ENCODE results near the gene ZFYVE9.
"Not testable (repeated sequence)": the region's sequence is repeated elsewhere in the genome, so short reads cannot be mapped to it uniquely, and the experiment has no call there.

The ZFYVE9 gene

DNA sequence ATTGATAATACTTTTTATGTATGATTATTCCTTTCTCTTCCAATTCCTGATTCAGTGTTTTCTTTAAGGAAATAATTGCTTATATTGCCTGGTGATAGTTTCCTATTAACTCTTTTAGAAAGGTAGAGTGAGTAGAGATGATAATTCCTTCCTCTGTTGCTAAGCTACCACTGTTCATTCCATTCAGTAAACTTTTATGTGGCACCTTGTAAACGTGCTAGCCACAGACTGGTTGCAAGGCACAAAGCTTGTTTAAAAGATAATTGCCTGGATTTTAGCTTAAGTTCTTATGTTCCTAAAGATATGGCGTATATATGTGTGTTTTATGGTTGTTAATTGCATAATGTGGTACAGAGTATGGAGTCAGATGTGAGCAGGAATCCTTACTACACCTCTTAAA is 3.2 kb downstream of the ZFYVE9 start:
- DNase-seq (ENCODE audit: low spot score) = no peak

DNA sequence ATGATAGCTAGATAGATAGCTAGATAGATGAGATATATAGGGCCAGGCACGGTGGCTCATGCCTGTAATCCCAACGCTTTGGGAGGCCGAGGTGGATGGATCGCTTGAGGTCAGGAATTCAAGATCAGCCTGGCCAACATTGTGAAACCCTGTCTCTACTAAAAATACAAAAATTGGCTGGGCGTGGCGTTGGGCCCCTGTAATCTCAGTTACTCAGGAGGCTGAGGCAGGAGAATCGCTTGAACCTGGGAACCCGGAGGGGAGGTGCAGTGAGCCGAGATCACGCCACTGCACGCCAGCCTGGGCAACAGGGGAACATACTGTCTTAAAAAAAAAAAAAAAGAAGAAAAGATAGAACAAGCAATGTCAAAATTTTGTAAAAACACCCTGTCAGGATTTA is 8.6 kb downstream of the ZFYVE9 start:
- not testable (repeated sequence) for DNase-seq (ENCODE audit: low spot score)

DNA sequence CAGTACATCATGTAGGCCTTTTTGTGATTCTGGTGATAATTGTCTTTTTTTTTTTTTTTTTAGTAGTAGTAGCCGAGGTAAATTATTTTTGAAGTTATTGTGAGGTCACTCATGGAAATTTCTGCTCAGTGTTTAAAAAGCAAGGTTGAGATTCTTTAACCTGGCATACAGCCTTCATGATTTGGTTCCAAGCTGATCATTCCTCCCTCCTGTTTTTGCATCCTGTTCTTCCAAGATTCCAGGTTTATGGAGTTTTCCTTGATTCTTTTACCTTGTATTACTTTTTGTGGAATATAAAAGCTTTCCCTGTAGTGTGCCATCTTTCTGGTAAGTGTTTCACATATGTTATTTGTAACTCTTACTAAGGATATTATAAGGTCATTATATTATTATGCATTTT is 9.1 kb downstream of the ZFYVE9 start:
- no peak for DNase-seq (ENCODE audit: low spot score)

DNA sequence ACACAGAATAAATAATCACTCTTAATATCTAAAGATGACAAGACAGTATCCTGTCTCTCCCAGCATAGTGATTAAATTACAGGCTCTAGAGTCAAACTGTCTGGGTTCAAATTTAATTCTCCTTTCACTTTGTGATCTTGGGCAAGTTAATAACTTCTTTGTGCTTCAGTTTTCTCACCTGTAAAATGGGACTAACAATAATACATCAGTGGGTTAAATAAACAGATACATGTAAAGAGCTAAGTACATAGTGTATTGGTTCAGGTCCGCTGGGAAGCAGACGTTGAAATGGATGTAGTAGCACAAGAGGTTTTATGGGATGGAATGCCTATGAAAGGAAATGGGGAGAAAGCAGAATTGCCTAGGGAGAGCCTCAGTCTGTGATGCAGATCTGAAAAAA is 10.7 kb downstream of the ZFYVE9 start:
- no peak for DNase-seq (ENCODE audit: low spot score)

DNA sequence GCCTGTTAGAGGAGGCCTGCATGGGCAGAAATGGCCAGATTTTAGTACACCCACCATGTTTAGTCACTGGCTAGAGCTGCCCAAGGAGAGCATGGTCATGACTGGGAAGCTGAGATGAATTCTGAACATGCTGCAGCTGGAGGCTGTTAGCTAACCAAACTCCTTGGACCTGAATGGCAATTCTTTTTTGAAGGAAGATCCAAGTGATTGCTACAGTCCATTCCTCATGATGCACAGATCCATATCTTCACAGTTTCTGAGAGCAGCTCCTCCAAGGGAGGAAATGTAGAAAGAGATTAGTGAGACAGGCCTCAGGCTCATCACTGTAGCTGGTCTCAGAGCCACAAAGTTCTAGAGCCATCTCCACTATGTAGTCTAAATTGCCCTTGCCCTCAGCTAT is 11.1 kb downstream of the ZFYVE9 start:
- DNase-seq (ENCODE audit: low spot score) = no peak

DNA sequence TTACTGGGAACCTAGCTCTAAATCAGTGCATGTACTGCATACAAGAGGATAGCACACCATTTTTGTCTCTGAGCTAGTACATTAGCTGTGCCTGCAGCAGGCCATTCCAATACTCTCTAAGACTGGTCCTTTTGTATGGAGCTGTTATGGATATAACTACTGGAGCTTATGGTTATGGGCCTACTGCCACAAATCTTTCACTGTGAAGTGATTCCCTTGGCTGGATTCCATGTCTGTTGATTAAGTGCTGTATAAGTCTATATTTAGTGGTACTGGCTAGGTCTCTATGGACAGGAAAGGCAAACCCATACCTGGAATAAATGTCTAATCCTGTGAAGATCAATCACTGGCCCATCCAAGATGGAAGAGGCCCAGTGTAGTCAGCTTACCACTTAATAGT is 12.0 kb downstream of the ZFYVE9 start:
- no peak for DNase-seq (ENCODE audit: low spot score)

DNA sequence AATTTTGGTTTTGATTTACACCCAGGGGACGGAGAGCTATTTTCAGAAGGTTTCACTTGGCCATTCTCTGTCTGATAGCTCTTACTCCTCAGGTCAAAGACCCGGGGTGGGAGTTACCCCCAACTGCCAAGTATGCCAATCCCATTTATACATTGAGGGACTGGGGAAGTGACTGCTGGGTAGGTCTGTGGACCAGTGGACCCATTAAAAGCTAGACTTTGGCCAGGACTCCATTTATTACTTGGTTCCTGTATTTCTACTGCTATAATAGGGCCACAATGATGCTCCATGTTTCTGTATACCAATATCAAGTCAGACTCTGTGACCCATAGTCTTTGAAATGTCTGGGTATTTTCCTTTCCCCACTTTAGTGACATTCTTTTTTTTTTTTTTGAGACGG is 14.6 kb downstream of the ZFYVE9 start:
- no peak for DNase-seq (ENCODE audit: low spot score)

DNA sequence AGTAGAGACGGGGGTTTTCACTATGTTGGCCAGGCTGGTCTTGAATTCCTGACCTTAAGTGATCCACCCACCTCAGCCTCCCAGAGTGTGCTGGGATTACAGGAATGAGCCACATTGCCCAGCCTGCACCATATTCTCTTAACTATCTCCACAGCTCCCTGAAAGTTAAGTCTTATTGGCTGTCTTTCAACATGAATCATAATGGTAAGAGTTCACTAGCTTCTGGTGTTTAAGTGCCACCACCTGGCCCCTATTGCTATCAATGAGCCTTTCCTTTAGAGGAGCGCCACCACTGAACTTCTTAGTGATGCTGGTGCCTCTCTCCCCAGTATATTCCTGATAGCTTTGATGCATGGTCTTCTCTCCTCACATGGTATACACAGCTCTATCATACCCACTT is 15.7 kb downstream of the ZFYVE9 start:
- no peak for DNase-seq (ENCODE audit: low spot score)

DNA sequence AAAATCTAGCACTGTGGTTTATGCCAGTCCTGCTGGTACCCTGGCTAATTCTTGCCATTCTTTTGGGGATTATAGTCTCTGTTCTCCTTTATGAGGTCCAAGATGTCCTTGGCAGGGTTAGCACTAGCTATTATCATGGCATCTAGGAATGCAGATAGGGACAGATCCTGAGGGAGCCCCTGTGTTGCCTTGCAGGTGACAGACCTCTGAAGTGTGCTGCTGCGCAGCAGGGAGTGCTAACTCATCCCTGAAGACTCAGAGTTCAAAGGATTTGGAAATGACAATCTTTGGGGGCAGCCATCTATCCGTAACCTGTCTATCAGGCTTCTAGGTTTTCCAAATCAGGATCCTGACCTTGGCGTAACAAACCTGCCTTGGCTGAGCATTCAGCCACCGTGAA is 16.3 kb downstream of the ZFYVE9 start:
- no peak for DNase-seq (ENCODE audit: low spot score)

DNA sequence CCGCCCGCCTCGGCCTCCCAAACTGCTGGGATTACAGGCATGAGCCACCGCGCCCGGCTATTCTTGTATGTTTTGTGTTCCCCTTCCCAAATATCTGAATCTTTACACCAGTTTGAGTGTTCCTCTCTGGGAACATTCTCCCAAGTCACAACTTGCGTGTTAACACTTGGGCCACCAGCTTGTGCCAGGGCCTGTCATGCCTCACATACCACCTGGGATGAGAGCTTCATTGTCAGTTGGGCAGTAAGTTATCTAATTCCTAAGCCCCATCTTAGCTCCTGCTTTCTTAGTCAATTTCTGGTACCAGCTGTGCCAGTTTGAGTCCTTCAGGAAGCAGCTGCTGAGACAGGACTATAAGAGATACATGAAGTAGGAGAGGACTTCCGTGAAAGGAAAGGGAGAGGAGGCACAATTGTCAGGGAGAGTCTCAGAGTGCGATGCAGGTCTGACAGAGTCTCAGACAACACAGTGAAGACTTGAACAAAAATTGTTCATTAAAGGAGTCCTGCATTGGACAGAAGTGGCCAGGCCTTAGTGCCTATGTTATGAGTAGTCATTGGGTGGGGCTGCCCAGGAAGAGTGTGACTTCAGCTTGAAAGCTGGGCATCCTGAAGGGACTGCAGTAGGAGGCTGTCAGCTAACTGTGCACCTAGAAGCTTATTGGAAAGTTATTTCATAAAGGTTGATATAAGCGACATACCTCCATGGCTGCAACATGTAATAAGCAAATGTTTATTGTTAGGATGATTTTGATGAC is 17.3 kb downstream of the ZFYVE9 start:
- DNase-seq (ENCODE audit: low spot score) = no peak

DNA sequence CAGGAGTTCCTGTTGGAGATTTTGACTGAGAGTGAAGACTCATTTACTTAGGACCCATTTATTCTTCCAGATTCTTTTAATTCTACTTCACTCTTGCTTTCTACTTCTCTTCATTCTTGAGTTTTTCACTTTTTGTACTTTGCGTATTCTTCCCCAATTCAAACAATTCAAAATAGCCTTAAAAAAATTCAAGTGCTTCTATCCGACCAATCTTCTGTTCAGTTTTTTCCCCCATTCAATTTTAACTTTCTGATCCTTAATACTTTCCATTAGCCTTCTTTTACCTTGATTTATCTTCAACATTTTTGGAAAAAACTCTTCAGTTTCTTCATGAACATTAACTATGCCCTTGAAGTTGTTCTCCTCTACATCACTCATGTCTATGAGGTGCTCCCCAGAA is 21.1 kb downstream of the ZFYVE9 start:
- no peak for DNase-seq (ENCODE audit: low spot score)

DNA sequence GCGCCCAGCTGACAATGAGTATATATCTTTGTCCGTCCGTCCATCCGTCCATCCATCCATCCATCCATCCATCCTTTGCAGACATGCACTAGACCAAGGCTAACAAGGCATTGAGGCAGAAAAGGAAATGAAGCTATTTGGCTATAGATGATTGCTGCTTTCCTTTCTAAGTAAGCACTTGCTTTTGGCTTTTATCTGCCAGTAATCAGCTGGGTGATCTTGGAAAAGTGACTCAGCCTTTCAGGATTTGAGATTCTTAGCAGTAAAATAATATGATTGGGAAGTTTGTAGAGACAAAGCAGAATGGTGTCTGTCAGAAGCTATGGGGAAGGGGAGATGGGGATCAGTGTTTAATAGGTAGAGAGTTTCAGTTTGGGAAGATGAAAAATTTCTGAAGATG is 22.7 kb downstream of the ZFYVE9 start:
- DNase-seq (ENCODE audit: low spot score) = no peak

DNA sequence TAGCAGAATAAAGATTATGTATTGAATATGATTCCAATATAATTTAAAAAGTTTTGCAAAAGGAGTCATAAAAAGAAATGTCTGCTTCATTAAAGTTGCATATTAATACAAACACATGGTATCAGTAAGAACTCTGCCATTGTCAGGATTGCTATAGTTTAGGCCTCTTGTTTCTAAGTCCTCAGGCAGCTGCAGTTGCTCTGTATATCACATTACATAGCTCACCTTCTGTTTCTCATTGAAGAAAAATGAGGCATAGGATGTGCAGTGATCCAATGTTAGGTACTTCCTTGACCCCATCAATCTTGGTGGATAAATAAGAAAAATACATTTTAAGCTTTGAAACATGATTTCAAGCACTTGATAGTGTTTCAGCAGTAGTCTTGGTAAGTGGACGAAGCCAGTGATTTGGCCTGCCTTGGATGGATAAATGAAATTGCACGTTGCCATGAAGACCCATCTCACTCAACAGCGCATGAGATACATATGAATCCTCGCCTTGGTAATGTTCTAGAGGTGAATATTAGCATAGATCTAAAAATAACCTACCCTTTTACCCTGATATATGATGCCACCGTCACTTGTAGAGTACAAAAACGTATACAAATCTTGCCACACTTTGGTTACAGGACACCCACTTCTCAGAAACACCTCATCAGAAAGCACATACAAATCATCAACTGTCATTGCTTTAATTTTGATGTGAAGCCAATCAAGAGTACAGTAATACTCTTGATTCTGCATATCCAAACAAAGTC is 25.3 kb downstream of the ZFYVE9 start:
- DNase-seq (ENCODE audit: low spot score) = no peak

DNA sequence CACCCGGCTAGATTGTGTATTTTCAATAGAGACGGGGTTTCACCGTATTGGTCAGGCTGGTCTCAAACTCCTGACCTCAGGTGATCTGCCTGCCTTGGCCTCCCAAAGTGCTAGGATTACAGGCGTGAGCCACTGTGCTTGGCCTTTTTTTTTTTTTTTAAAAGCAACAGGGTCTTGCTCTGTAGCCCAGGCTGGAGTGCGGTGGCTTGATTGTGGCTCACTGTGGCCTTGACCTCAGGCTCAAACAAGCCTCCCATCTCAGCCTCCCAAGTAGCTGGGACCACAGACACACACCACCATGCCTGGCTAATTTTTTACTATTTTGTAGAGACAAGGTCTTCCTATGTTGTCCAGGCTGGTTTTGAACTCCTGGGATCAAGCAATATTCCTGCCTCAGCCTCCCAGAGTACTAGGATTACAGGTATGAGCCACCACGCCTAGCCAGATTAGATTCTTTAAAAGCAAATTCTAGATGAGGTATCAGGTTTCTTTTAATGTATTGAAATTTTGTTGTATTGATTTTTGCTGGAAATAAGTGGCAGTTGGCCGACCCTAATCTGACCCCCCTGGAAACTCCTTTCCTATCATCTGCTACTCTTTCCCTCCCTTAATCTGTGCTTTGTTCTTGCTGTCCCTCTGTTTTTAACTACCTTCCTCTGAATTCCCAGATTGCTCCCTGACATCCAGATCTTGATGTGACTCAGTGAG is 26.6 kb downstream of the ZFYVE9 start:
- DNase-seq (ENCODE audit: low spot score) = no peak

DNA sequence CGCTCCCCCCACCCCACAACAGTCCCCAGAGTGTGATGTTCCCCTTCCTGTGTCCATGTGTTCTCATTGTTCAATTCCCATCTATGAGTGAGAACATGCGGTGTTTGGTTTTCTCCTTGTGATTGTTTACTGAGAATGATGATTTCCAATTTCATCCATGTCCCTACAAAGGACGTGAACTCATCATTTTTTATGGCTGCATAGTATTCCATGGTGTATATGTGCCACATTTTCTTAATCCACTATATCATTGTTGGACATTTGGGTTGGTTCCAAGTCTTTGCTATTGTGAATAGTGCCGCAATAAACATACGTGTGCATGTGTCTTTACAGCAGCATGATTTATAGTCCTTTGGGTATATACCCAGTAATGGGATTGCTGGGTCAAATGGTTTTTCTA is 29.3 kb downstream of the ZFYVE9 start:
- DNase-seq (ENCODE audit: low spot score) = not testable (repeated sequence)

DNA sequence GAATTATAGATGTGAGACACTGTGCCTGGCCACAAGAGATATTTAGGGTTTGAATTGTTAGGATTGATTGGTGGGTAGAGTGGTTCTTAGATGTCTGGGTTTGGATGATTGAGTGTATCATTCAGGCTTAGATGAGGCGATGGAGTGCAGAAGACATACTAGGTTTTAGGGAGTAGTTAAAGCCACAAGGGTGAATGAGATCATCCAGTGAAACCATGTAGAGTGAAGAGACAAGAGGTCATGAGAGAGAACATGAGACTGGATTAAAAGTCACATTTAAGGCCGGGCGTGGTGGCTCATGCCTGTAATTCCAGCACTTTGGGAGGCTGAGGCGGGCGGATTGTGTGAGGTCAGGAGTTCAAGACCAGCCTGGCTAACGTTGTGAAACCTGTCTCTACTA is 37.2 kb downstream of the ZFYVE9 start:
- DNase-seq (ENCODE audit: low spot score) = no peak

DNA sequence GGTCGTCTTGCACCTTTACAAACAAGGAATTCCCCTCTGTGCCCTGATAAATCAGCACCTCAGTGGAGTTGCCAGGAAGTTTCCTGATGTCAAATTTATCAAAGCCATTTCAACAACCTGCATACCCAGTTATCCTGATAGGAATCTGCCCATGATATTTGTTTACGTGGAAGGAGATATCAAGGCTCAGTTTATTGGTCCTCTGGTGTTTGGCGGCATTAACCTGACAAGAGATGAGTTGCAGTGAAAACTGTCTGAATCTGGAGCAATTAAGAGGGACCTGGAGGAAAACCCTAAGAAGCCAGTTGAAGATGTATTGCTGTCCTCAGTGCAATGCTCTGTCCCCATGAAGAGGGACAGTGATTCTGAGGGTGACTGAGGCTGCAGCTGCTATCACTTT is 38.3 kb downstream of the ZFYVE9 start:
- no peak for DNase-seq (ENCODE audit: low spot score)

DNA sequence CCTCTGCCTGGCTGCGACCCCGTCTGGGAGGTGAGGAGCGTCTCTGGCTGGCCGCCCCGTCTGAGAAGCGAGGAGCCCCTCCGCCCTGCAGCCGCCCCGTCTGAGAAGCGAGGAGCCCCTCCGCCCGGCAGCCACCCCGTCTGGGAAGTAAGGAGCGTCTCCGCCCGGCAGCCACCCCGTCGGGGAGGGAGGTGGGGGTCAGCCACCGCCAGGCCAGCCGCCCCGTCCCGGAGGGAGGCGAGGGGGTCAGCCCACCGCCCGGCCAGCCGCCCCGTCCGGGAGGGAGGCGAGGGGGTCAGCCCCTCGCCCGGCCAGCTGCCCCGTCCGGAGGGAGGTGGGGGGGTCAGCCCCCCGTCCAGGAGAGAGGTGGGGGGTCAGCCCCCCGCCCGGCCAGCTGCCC is 39.9 kb downstream of the ZFYVE9 start:
- not testable (repeated sequence) for DNase-seq (ENCODE audit: low spot score)

DNA sequence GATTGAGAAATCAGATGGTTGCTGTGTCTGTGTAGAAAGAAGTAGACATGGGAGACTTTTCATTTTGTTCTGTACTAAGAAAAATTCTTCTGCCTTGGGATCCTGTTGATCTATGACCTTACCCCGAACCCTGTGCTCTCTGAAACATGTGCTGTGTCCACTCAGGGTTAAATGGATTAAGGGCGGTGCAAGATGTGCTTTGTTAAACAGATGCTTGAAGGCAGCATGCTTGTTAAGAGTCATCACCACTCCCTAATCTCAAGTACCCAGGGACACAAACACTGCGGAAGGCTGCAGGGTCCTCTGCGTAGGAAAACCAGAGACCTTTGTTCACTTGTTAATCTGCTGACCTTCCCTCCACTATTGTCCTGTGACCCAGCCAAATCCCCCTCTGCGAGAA is 40.4 kb downstream of the ZFYVE9 start:
- not testable (repeated sequence) for DNase-seq (ENCODE audit: low spot score)

DNA sequence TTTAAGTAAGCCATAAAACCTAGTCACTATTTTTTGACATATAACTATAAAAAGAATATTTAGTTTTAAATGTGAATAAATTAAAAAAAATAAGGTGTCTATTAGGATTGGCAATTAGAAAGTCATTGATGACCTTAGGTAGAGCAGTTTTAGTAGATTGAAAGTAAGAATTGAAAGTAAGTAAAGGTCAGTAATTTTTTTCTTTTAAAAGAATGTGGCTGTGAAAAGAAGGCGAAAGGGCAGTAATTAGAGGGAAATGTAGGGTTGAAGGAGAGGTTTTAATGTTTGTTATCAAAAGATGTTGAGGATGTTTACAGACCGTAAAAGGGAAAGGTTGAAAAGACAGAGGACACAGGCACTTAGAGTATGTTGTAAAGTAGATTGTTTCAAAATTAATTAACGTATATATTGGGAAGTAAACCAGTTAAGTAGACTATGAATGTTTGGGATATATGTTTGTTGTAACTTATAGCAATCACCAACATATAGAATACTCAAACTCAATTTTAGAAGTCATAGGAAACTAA is 41.0 kb downstream of the ZFYVE9 start:
- no peak for DNase-seq (ENCODE audit: low spot score)

DNA sequence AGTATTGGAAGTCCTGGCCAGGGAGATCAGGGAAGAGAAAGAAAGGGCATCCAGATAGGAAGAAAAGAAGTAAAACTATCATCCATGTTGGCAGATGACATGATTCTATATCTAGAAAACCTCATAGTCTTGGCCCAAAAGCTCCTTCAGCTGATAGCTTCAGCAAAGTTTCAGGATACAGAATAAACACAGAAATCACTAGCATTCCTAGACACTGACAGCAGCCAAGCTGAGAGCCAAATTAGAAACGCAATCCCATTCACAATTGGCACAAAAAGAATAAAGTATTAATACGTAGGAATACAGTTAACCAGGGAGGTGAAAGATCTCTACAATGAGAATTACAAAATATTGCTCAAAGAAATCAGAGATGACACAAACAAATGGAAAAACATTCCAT is 44.6 kb downstream of the ZFYVE9 start:
- DNase-seq (ENCODE audit: low spot score) = no peak

DNA sequence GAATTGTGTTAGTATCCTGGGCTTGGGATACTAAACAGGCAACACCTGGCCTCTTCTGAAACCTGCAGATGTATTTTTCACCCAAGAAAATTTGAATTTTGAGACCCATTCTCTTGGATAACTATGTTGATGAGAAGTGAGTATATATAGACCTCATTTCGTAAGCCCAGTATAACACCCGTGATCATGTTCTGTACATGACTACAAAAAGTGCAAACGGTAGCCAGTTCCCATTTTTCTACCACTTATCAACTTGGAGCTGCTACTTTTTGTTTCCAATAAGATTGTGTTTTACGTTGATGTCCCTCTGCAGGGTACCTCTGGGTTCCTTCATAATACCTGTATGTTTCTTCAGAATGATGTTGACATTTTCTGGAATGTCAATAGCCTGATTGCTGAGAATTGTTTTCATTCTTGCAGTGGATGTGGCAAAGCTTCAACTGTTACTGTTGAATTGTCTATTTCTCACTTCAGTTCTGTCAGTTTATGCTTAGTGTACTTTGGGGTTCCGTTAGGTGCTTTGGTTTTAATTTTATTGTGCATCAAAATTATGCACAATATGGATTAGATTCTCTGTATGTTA is 48.1 kb downstream of the ZFYVE9 start:
- DNase-seq (ENCODE audit: low spot score) = no peak
